ENCODE measurements around the gene TMEM245.

Gene TMEM245

DNA sequence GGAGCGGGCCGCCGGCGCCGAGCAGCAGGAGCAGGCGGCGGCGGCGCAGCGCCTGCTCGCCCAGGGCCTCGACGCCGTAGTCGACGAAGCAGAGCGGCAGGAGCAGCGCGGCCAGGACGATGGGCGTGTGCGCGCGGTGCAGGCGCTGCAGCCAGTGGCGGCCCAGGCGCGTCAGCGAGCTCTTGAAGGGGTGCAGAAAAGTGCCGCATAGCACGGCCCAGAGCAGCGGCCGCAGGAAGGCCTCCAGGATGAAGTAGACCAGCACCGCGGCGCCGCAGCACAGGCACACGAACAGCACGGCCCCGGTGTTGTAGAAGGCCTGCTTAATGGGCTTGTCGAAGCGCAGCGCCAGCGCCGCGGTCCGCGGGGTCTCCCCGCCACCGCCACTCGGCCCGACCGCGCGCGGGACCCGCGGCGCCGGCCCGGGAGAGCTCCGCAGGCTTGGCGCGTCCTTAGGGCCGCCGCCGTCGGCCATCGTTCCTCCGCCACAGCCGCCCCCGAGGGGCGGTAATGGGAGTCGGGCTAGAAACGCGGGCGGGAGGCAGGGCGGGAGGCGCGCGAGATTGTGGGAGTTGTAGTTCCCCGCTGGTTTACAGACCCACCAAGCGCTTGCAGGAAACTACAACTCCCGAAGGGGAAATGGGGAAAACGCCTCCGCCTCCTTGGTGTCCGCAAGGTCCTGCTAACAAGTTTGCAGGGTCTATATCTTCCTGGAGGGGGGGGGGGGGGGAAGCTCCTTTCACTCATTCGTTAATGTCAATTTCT is at the start of gene TMEM245:
TMEM245 (minus strand) TSS at position 509 of the 765 bp plus-strand sequence; CDS start at position 475, 34 bp downstream.
- Mint-ChIP-seq H3K9me3 (no peaks in the 10 kb centered on the region), H3K4me3 (peak within 1 kb of the TSS; percentile 83), H3K36me3 (peaks cover 10% of the 10 kb centered on the region), H3K4me1 (peaks cover 31% of the 10 kb centered on the region), H3K27ac (peak within 1 kb of the TSS; percentile 83)
- ATAC-seq = peak; percentile 94
- DNase-seq (ENCODE audit: low spot score in 2 of 2) = peak; percentile 71 to 95

DNA sequence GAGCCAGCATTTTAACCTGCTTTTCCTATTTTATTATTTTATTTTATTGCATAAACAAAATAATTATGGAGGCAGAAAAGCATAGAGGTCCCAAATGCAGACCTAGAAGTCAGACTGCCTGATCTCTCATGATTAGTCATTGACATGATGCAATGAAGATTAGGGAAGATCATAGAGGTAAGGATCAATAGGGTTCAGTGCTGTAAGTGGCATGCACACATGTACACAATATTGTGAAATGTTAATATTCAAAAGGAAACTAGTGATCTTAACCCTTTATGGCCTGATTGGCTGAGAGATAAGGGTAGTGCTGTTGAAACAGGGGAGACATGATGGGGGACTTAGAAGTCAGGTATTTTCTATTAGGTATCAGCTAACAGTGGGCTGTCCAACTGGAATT is 48.4 kb upstream of the TMEM245 start:
- DNase-seq (ENCODE audit: low spot score in 2 of 2) (no peak), ATAC-seq (no peak)
- Mint-ChIP-seq H3K36me3 (no peaks in the 10 kb centered on the region), H3K9me3 (no peaks in the 10 kb centered on the region), H3K4me1 (peaks cover 6% of the 10 kb centered on the region), H3K4me3 (no peak overlapping the region), H3K27ac (no peak overlapping the region)

DNA sequence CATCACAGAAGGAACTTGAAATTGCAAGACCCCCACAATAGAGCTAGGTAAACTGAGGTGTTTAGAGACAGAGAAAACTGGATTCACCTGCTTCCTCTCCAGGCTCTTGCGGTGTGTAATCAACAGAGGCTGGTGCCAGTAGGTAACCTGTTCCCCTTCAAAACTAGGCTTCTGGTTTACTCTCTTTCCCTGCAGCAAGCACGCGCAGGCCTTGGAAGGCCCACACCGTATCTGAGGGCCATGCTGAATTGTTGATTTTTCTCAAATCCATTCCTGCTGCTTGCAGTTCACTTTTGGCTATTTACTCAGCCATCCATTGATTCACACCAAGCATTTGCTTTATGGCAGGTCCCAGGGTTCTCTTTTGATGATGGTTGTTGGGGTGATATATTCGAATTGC is 48.0 kb upstream of the TMEM245 start:
- Mint-ChIP-seq H3K36me3 (no peaks in the 10 kb centered on the region), H3K4me1 (peaks cover 6% of the 10 kb centered on the region), H3K9me3 (no peaks in the 10 kb centered on the region), H3K27ac (no peak overlapping the region), H3K4me3 (peak overlapping the region; percentile 46)
- DNase-seq (ENCODE audit: low spot score in 2 of 2) (no peak), ATAC-seq (no peak)

DNA sequence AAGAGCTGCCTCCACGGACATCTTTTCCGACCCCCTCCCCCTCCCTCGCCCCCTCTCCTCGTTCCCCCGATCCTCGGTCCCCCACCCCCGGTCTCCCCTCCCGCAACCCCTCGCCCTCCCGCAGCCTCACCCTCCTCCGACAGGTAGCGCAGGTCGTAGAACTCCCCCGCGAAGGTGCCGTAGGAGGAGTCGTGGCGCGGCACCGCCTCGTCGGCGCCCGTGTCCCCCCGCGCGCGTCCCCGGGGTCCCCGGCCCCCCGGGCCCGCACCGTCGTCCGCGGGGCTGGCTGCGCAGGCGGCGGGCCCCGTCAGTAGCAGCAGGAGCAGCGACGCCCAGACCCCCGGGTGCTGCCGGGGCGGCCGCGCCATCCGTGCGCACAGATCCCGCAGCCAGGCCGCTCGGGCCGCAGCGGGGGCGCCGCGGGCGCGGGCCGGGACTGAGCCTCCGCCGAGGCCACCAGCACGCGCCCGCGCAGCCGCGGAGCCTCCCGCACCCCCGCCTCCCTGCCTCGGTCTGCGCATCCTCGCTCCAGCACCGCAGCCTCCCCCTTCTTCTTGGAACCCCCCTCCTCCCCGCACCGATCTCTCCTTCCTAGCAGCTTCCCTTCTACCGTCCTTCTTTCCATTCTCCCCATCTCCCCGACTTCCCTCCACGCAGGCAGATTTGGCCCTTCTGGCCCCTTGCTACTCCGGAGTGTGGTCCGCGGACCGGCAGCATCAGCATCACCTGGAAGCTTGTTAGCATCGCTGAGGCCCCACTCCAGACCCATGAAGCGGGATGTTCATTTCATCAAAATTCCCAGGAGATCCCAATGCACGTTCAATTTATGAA is 47.2 kb upstream of the TMEM245 start, which contains the start of gene FRRS1L:
FRRS1L (minus strand) TSS at position 479 of the 831 bp plus-strand sequence; CDS start at position 368, 111 bp downstream.
- H3K9me3 Mint-ChIP-seq = no peaks in the 10 kb centered on the region
- H3K4me1 Mint-ChIP-seq = peaks cover 6% of the 10 kb centered on the region
- H3K4me3 Mint-ChIP-seq = peak within 1 kb of the TSS; percentile 46
- DNase-seq (ENCODE audit: low spot score in 2 of 2) = no peak
- H3K36me3 Mint-ChIP-seq = no peaks in the 10 kb centered on the region
- H3K27ac Mint-ChIP-seq = no peak within 1 kb of the TSS
- no peak for ATAC-seq

DNA sequence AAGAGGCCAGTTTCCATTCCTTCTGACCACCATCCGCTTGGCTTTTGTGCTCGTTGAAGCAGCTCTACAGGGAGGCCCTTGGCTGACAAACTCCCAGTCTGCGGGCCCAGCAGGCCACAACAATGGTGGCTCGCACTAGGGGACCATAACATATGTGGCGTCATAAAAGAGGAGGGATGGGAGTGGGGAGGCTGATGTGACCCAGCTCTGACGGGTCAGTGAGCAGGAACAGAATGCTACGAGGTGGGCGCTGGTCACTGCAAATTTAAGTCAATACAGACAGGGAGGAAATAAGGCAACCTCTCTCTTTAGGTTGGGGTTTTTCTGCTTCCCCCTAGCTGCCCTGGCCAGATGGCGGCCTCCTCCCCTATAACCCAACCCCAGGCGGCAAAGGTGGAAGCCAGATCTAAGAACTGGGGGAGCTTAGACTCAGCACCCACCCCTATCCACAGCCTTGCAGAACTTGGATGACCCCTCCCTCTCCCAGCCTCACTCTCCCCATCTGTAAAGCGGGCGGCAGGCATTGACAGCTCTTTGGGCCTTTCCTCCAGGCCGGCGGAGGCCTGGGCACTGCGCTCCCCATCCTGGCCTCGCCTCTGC is 46.5 kb upstream of the TMEM245 start:
- DNase-seq (ENCODE audit: low spot score in 2 of 2) (no peak), ATAC-seq (no peak)
- H3K36me3 Mint-ChIP-seq = no peaks in the 10 kb centered on the region
- H3K27ac Mint-ChIP-seq = no peak overlapping the region
- no peaks in the 10 kb centered on the region for H3K9me3 Mint-ChIP-seq
- H3K4me3 Mint-ChIP-seq = no peak overlapping the region
- H3K4me1 Mint-ChIP-seq = peaks cover 6% of the 10 kb centered on the region

DNA sequence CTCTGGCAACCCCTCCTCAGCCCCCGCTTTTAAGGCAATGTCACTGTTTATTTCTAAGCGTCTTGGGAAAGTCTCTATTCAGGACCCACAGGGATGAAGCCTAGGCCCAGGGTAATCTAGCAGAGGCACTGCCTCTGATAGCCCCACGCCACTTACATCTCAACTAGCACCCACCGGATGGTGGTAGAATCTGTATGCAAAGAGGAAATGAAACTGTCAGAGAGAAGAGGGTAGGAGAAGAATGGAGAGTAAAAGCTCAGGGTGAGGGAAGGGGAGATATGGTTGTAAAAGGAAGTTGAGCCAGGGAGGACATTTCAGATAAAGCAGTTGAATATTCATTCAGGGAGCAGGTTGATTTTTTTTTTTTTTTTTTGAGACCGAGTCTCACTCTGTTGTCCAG is 44.3 kb upstream of the TMEM245 start:
- peaks cover 3% of the 10 kb centered on the region for H3K9me3 Mint-ChIP-seq
- no peak overlapping the region for H3K27ac Mint-ChIP-seq
- no peaks in the 10 kb centered on the region for H3K36me3 Mint-ChIP-seq
- ATAC-seq (no peak), DNase-seq (ENCODE audit: low spot score in 2 of 2) (no peak)
- H3K4me3 Mint-ChIP-seq = no peak overlapping the region
- H3K4me1 Mint-ChIP-seq = peaks cover 6% of the 10 kb centered on the region

DNA sequence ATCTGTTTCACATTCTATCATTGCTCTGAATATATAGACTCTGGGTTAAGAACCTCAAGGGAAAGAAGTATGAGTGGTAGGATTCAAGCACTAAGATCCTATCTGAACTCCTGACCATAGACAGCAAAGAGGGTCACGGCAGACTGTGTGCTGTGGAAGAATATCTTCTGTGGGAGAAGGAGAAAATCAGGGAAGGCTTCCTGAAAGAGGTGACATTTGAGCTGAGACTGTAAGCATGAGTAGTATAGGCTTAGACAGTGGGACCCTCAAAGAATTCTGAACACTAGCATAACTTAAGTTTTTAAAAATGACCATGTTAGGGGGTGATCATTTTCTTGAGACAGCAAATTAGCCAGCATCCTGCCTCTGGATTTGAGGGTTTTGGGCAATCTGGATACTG is 43.4 kb upstream of the TMEM245 start:
- Mint-ChIP-seq H3K9me3 (peaks cover 3% of the 10 kb centered on the region), H3K36me3 (no peaks in the 10 kb centered on the region), H3K4me3 (no peak overlapping the region), H3K4me1 (peaks cover 6% of the 10 kb centered on the region), H3K27ac (no peak overlapping the region)
- DNase-seq (ENCODE audit: low spot score in 2 of 2) (no peak), ATAC-seq (no peak)

DNA sequence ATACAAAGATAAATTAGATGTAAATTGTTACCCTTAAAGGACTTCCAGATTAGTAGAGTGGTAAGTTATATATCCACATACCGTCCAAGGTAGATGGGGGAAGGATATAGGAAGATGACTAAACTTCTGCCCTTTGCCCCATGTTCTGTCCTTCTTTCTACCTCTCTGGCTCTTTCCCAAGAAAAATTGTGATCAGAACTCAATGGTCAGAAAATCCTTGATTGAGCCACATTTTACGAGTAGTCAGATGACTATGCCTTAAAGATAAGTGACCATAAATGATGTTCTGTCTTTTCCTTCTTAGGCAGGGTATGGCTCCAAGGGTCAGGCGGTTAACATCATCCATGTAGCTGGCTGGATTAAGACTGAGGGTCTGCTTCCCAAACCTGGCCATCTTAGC is 42.9 kb upstream of the TMEM245 start:
- H3K4me3 Mint-ChIP-seq = no peak overlapping the region
- H3K27ac Mint-ChIP-seq = no peak overlapping the region
- ATAC-seq (no peak), DNase-seq (ENCODE audit: low spot score in 2 of 2) (no peak)
- H3K36me3 Mint-ChIP-seq = no peaks in the 10 kb centered on the region
- peaks cover 6% of the 10 kb centered on the region for H3K4me1 Mint-ChIP-seq
- H3K9me3 Mint-ChIP-seq = peaks cover 3% of the 10 kb centered on the region

DNA sequence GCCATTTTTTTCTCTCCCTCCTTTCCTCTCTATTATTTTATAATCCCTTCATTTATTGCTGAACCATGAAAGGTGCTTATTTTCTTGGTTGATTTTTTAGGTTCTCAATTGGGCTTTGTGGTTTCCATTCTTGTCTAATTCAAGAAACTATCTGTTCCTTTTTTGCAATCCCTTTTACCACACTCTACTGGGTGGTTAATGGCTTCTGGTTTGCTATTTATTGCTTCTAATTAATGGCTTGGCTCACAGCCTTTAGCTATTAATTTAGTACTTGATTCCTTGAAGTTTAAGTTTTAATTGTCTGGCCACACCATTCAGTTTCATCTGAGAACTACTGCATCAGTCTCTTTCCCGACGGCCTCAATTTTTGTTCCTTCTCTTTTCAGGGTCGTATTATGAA is 41.7 kb upstream of the TMEM245 start:
- DNase-seq (ENCODE audit: low spot score in 2 of 2) = no peak
- H3K9me3 Mint-ChIP-seq = peaks cover 3% of the 10 kb centered on the region
- H3K4me3 Mint-ChIP-seq = no peak overlapping the region
- no peaks in the 10 kb centered on the region for H3K36me3 Mint-ChIP-seq
- H3K4me1 Mint-ChIP-seq = no peaks in the 10 kb centered on the region
- H3K27ac Mint-ChIP-seq = no peak overlapping the region
- no peak for ATAC-seq

DNA sequence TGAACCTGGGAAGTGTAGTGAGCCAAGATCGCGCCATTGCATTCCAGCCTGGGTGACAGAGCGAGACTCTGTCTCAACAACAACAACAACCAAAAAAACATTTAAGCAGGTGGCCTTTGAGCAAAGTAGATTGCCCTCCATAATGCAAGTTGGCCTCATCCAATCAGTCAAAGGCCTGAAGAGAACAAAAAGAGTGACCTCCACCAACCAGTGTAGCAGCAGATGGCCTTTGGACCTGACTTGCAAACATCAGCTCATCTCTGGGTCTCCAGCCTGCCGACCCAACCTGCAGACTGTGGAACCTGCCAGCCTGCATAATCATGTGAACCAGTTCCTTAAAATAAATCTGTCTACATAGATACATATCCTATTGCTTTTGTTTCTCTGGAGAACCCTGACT is 39.8 kb upstream of the TMEM245 start:
- H3K4me3 Mint-ChIP-seq = no peak overlapping the region

DNA sequence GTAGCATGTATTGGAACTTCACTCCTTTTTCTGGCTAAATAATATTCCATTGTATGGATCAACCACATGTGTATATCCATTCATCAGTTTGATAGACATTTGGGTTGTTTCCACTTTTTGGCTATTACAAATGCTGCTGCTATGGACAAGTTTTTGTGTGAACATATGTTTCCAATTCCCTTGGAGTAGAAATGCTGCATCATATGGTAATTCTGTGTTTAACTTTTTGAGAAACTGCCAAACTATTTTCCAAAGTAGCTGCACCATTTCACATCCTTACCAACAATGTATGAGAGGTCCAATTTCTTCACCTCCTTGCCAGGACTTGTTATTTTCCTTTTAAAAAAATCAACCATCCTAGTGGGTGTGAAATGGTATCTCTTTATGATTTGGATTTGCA is 38.9 kb upstream of the TMEM245 start:
- H3K27ac Mint-ChIP-seq = no peak overlapping the region

More for the DNA sequence above, 39.8 kb upstream of the TMEM245 start:
- Mint-ChIP-seq H3K27ac (no peak overlapping the region), H3K9me3 (peaks cover 3% of the 10 kb centered on the region), H3K4me1 (no peaks in the 10 kb centered on the region), H3K36me3 (no peaks in the 10 kb centered on the region)
- DNase-seq (ENCODE audit: low spot score in 2 of 2) (no peak), ATAC-seq (no peak)

DNA sequence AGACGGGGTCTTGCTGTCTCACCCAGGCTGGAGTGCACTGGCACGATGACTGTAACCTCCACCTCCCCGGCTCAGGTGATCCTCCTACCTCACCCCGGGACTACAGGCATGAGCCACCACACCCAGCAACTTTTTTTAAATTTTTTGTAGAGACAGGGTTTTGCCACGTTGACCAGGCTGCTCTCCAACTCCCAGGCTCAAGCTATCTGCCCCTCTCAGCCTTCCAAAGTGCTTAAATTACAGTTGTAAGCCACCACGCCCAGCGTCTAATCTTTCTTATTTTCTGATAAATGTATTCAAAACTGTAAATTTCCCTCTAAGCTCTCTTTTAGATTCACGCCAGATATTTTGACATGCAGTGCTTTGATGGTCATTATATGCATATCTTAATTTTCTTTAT is 37.0 kb upstream of the TMEM245 start:
- Mint-ChIP-seq H3K9me3 (peaks cover 5% of the 10 kb centered on the region), H3K4me3 (no peak overlapping the region), H3K36me3 (no peaks in the 10 kb centered on the region), H3K27ac (no peak overlapping the region), H3K4me1 (no peaks in the 10 kb centered on the region)
- DNase-seq (ENCODE audit: low spot score in 2 of 2) (no peak), ATAC-seq (no peak)

More for the DNA sequence above, 38.9 kb upstream of the TMEM245 start:
- DNase-seq (ENCODE audit: low spot score in 2 of 2) (no peak), ATAC-seq (no peak)
- H3K36me3 Mint-ChIP-seq = no peaks in the 10 kb centered on the region
- no peaks in the 10 kb centered on the region for H3K4me1 Mint-ChIP-seq
- no peak overlapping the region for H3K4me3 Mint-ChIP-seq
- H3K9me3 Mint-ChIP-seq = peaks cover 3% of the 10 kb centered on the region

DNA sequence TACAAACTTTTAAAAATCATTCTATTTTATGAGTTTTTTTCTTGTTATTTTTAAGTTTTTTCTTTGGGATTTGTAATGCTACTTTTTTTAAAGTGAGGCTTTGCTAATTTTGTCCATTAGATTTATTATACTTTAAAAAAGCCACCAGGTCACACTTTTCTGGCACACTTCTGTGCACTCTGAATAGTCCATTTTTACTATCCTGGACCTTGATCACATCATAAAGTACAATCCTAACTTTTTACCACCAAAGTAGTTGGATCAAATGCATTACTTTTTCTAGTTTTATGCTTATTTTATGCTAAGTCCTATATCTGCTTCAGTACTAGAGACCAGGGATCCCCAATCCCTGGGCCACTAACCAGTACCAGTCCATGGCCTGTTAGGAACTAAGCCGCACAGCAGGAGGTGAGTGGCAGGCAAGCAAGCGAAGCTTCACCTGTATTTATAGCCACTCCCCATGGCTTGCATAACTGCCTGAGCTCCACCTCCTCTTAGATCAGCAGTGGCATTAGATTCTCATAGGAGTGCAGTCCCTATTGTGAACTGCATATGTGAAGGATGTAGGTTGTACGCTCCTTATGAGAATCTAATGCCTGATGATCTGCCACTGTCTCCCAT is 31.3 kb upstream of the TMEM245 start:
- no peak overlapping the region for H3K4me3 Mint-ChIP-seq
- DNase-seq (ENCODE audit: low spot score in 2 of 2) (no peak), ATAC-seq (no peak)
- peaks cover 2% of the 10 kb centered on the region for H3K9me3 Mint-ChIP-seq
- no peaks in the 10 kb centered on the region for H3K4me1 Mint-ChIP-seq
- H3K27ac Mint-ChIP-seq = no peak overlapping the region
- H3K36me3 Mint-ChIP-seq = no peaks in the 10 kb centered on the region

DNA sequence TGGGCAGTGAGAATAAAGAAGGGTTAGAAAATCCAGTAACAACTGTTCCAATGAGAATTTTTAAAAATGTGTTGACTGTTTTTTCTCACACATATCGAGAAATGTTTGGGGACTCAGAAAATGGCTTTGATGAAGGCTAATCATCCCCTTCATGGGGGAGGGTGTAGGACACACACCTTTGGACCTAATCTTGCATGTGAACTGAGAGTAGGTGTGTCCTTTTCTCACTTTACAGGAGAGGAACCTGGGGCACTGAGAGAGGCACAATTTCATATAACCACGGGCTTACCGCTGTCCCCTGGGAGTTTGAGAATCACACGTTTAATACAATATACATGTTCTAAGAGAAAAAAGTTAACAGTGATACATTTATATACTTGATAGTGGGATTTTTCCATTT is 30.0 kb upstream of the TMEM245 start:
- no peak overlapping the region for H3K4me3 Mint-ChIP-seq
- peaks cover 2% of the 10 kb centered on the region for H3K9me3 Mint-ChIP-seq
- H3K4me1 Mint-ChIP-seq = no peaks in the 10 kb centered on the region
- H3K27ac Mint-ChIP-seq = no peak overlapping the region
- DNase-seq (ENCODE audit: low spot score in 2 of 2) (no peak), ATAC-seq (no peak)
- no peaks in the 10 kb centered on the region for H3K36me3 Mint-ChIP-seq

DNA sequence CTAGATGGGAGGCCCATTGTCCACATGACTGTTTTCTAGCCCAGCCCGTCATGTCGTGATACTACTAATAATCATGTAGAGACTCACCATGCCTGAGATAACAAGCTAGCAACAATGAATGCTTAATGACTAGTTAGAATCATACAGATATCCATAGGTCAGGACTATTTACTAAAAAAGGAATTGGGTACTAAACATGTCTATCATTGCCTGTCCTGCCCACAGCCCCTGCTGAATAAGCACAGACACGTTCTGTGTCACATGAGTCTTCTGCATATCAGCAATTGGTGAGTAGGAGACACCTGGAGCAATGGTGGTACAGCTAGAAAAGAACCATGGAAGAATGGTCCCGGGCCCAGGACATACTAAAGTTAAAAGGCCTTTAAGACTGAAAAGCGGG is 29.3 kb upstream of the TMEM245 start:
- no peak for ATAC-seq
- peaks cover 2% of the 10 kb centered on the region for H3K9me3 Mint-ChIP-seq
- DNase-seq (ENCODE audit: low spot score in 2 of 2) = no peak
- H3K4me1 Mint-ChIP-seq = peaks cover 2% of the 10 kb centered on the region
- no peaks in the 10 kb centered on the region for H3K36me3 Mint-ChIP-seq
- no peak overlapping the region for H3K27ac Mint-ChIP-seq
- H3K4me3 Mint-ChIP-seq = no peak overlapping the region
